DMS 273 (cell line): Measurements from ENCODE around the gene GSTA5.
A peak's percentile ranks its signal among the peaks of the same experiment; 100 is the strongest.
"Not testable (repeated sequence)": the region's sequence is repeated elsewhere in the genome, so short reads cannot be mapped to it uniquely, and the experiment has no call there.

ENCODE experiments used
- DNase-seq: peaks from one replicate; lab custom pipeline; 2025; ENCODE audit not compliant: unreplicated experiment; lab: John Stamatoyannopoulos, UW

Gene GSTA5

GRCh38 chr6:52794366-52794765, 46.2 kb downstream of the GSTA5 start:
- DNase-seq, result not testable (repeated sequence)

- no peak for DNase-seq
Observed at GRCh38 chr6:52790861-52791260, 49.8 kb downstream of the GSTA5 start.

GRCh38 chr6:52789658-52790057, 51.0 kb downstream of the GSTA5 start:
- not testable (repeated sequence) for DNase-seq

GRCh38 chr6:52788478-52788877, 52.1 kb downstream of the GSTA5 start:
- DNase-seq, result no peak

GRCh38 chr6:52787917-52788316, 52.7 kb downstream of the GSTA5 start:
- no peak for DNase-seq

GRCh38 chr6:52786249-52786956, 54.2 kb downstream of the GSTA5 start:
- DNase-seq, result no peak

- DNase-seq, result peak; percentile 3
Observed at GRCh38 chr6:52782696-52783274, 57.8 kb downstream of the GSTA5 start.

GRCh38 chr6:52782209-52782608, 58.4 kb downstream of the GSTA5 start:
- DNase-seq, result not testable (repeated sequence)
